ELF-1 (cell line): ENCODE data around the gene RNF225.
"Not testable (repeated sequence)": the region's sequence is repeated elsewhere in the genome, so short reads cannot be mapped to it uniquely, and the experiment has no call there.

Experiments used
- DNase-seq: peaks from one replicate; pipeline ENCODE4 v3.0.0-alpha.2; 2016; ENCODE audit warnings: low read depth, low spot score

Gene RNF225

GRCh38 chr19:58387338-58388174 is 7.9 kb upstream of the RNF225 start:
- no peak for DNase-seq

GRCh38 chr19:58388175-58388526 is 7.3 kb upstream of the RNF225 start:
- no peak for DNase-seq

GRCh38 chr19:58392945-58393724 is 2.3 kb upstream of the RNF225 start:
- no peak for DNase-seq

DNA sequence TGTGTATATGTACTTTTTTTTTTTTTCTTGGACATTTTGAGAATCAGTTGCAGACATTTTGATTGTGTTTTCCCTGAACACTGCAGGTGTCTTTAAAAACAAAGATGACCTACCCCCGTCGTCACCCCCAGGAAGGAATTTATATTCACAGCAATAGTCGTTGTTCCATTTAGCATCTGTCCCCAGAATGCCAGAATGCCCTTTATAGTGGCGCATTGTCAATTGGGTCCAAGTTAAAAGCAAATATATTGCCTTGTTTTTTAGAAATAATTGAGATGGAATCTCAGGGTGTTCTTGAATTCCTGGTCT is 1.8 kb upstream of the RNF225 start:
- DNase-seq: no peak

GRCh38 chr19:58394821-58395219 is 636 bp upstream of the RNF225 start:
- no peak for DNase-seq

GRCh38 chr19:58395979-58396627 is 647 bp downstream of the RNF225 start:
- DNase-seq: no peak

DNA sequence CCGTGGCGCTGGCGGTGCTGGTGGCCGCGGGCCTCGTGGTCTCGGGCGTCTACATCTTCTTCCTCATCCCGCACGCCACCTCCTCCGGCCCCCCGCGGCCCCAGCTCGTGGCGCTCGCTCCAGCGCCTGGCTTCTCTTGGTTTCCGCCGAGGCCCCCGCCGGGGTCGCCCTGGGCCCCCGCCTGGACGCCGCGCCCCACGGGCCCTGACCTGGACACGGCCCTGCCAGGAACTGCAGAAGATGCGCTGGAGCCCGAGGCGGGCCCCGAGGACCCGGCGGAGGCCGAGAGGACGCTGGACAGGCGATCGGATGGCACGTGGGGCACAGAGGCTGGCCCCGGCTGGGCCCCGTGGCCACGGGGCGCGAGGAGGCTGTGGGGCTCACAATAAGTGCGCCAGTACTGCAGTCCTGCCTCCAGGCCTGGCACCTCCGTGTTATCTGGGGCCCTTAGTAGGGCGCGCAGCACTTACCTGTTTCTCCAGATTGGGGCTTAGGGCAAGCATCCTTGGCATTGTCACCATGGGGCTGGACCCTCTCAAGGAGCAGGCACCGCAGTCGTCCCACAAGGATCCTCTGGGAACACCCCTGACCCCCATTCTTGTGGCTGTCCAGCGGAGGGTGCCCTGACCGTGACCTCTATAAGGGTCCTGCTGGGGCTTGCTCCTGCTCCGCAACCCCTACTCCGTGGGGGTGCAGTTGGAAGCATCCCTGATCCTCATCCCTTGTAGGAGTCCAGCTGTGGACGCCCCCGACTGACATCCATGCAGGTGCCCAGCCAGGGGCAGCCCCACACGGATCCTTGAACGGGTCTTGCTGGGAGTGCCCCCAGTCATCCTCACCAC is 1.5 kb downstream of the RNF225 start:
- no peak for DNase-seq

DNA sequence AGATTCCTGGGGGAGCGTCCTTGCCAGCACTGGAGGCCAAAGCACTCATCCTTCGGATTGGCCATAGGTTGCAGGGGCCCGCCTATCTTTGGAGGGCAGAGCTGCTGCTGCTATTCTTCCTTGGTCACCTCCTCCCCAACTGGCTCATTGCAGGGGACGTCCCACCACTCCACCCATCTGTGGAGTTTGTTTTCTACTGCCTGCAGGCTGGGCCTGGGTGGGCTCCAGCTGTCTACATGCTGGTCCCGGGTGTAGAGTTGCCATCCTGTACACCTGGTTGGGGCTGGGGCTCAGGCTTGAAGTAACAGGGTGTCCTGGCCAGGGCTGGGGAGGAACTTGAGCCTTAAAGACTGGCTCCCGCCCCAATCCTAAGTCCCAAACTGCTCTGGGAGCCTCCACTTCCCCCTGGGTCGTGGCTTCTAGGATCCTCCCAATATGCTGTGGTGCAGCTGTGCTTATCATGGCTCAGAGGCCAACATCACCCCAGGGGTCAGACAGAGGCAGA is 2.1 kb downstream of the RNF225 start:
- DNase-seq: no peak

- no peak for DNase-seq
These were observed 2.6 kb downstream of the RNF225 start for GRCh38 chr19:58398087-58398486.

DNA sequence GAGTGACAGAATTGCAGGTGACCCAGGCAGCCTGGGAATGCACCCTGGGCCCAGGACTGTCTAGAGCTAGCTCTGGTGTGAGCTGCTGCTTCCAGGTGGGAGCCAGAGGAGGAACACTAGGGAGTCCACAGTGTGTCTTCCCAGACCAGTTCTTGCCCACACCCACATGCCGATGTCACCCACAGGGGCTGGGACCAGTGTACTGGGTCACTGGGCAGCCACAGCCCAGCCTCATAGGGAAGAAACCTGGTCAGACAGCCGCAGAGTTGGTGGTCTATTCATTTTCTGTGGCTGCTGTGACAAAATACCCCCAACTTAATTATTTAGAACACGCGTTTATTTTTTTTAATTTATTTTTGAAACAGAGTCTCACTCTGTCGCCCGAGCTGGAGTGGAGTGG is 3.1 kb downstream of the RNF225 start:
- DNase-seq: no peak

- no peak for DNase-seq
These were observed 4.4 kb downstream of the RNF225 start for GRCh38 chr19:58399903-58400302.

DNA sequence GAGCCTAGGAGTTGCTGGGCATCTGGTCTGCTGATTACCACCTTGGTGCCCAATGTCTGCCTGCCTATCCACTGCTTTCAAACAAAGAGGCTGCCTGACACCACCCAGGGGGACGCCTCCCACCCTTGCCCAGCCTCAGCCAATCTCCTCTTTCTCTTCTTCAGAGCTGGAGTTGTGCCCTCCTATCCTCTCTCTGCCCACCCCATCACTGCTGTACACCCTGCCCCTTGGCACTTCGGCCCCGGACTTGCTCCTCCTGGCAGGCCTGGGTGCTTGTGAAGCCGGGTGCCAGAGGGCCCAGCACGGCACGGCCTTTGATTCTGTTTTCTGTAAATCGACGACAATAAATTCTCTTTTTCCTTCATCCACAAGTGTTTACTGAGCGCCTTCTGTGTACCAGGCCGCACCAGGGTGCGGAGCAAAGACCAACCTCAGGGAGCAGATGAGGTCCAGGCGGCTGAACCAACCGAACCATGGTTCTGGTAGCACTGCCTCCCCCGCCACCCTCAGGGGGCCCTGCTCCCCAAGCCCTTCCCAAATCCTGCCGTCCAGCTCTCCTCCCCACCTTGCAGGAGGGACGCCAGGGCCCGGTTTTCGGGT is 5.0 kb downstream of the RNF225 start:
- DNase-seq: no peak

- DNase-seq: peak; percentile 100
These were observed 5.7 kb downstream of the RNF225 start for GRCh38 chr19:58400916-58401839.

- DNase-seq: no peak
These were observed 6.5 kb downstream of the RNF225 start for GRCh38 chr19:58401840-58402421.

DNA sequence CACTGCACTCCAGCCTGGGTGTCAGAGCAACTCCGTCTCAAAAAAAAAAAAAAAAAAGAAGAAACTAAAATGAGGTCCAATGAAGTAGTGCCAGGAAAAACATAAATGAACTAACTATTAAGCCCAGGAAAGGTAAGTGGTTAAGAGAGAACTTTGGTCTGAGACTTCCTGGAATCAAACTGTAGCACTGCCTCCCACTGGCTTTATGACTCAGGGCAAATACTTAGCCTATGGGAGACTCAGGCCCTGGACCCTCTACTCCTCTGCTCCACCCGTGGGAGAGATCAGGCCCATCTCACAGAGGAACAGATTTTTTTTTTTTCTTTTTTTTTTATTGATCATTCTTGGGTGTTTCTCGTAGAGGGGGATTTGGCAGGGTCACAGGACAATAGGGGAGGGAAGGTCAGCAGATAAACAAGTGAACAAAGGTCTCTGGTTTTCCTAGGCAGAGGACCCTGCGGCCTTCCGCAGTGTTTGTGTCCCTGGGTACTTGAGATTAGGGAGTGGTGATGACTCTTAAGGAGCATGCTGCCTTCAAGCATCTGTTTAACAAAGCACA is 8.5 kb downstream of the RNF225 start:
- DNase-seq: not testable (repeated sequence)

- DNase-seq: no peak
These were observed 11.6 kb downstream of the RNF225 start for GRCh38 chr19:58406818-58407657.

DNA sequence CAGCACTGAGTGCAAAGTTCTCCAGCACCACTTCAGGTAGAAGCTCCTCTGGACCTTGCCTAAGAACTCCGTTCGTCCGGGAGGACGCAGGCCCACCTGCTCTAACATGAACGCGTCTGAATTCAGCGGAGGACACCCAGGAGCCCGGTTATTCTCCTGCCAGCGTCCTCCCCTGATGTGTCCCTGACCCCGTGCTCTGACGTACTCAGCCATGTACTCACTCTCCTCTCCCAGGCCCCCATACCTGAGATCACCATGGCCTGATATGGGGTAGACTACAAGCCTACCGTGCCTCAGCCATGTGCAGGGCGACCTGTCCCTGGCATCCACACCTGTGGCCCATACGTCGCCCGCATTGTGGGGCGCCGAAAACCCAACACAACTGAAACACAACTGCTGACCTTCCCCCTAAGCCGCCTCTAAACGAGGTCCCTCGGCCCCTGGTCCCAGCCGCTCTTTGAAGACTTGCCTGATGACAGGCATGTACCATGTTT is 12.2 kb downstream of the RNF225 start:
- no peak for DNase-seq
